ENCODE data around the gene GNAL.

The GNAL gene

GRCh38 chr18:11761553-11761952 lies 72.5 kb downstream of the GNAL start:
- Histone ChIP-seq H3K36me3 (ENCODE audit: control insufficient read depth, insufficient read depth, low read length) (no peaks in the 10 kb centered on the region; the same call in 1 of the 2 replicates), H3K27me3 (ENCODE audit: control insufficient read depth, insufficient read depth, low read length) (no peaks in the 10 kb centered on the region), H3K9ac (ENCODE audit: low read length) (no peak overlapping the region), H3K4me3 (ENCODE audit: low read depth, low read length) (no peak overlapping the region), H3K9me3 (ENCODE audit: control insufficient read depth, insufficient read depth, low read depth, low read length) (no peaks in the 10 kb centered on the region), H3K27ac (ENCODE audit: low read depth, low read length) (no peak overlapping the region), H3K4me1 (ENCODE audit: control insufficient read depth, insufficient read depth, low read length) (peaks cover 16% of the 10 kb centered on the region)

DNA sequence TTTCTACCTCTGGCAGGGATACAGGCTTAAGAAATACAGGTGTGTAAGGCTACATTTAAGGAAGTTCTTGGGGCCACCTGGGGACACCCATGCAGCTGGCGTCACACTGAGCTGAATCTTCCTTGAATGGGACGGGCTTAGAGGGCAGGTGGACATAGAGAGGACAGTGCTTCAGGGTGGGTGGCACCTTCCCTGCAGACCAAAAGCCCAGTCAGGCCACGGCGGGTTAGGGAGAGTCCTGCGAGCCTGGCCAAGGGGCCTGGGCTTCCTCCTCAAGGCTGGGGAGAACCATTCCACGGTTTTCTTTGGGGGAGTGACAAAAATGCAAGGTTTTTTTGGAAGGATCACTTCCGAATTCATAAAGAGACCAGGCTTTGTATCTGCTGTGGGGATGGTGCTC lies 73.4 kb downstream of the GNAL start:
- Histone ChIP-seq H3K4me3 (ENCODE audit: low read depth, low read length) (no peak overlapping the region), H3K36me3 (ENCODE audit: control insufficient read depth, insufficient read depth, low read length) (no peaks in the 10 kb centered on the region; the same call in 1 of the 2 replicates), H3K27me3 (ENCODE audit: control insufficient read depth, insufficient read depth, low read length) (no peaks in the 10 kb centered on the region), H3K27ac (ENCODE audit: low read depth, low read length) (no peak overlapping the region), H3K4me1 (ENCODE audit: control insufficient read depth, insufficient read depth, low read length) (peaks cover 19% of the 10 kb centered on the region), H3K9me3 (ENCODE audit: control insufficient read depth, insufficient read depth, low read depth, low read length) (no peaks in the 10 kb centered on the region), H3K9ac (ENCODE audit: low read length) (no peak overlapping the region)

DNA sequence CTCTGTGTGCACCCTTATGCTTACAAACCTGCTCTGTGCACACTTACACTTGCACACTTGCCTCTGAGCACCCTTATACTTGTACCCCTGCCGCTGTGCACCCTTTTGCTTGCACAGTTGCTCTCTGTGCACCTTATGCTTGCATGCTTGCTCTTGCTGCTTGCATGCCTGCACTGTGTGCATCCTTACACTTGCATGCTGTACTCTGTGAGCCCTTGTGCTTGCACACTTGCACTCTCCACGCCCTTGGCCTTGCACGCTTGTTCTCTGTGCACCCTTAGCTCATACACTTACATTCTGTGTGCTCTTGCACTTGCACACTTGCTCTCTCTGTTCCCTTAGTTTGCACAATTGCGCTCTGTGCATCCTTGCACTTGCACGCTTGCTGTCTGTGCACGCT lies 78.3 kb downstream of the GNAL start:
- H3K9ac ChIP-seq (ENCODE audit: low read length), result no peak overlapping the region
- peaks cover 14% of the 10 kb centered on the region for H3K4me1 ChIP-seq (ENCODE audit: control insufficient read depth, insufficient read depth, low read length)
- H3K36me3 ChIP-seq (ENCODE audit: control insufficient read depth, insufficient read depth, low read length), result no peaks in the 10 kb centered on the region
- no peaks in the 10 kb centered on the region for H3K27me3 ChIP-seq (ENCODE audit: control insufficient read depth, insufficient read depth, low read length)
- H3K27ac ChIP-seq (ENCODE audit: low read depth, low read length), result no peak overlapping the region
- H3K4me3 ChIP-seq (ENCODE audit: low read depth, low read length), result no peak overlapping the region
- H3K9me3 ChIP-seq (ENCODE audit: control insufficient read depth, insufficient read depth, low read depth, low read length), result no peaks in the 10 kb centered on the region

DNA sequence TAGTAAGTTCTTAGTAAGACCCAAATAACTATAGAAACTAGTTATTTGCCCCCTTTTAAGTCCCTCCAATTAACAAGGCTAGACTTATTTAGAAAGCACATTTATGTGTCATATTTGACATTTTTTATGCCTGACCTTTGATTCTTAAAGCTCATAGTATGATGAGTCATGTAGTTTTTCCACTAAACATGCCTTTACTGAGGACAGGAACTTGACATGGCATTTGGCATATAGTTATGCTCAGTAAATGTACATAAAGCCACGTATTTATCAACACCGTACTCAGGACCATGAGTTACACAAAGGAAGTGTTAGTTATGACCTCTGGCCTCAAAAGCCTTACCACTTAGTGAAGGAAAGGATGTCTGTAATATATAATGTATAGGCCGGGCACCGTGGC lies 78.9 kb downstream of the GNAL start:
- no peak overlapping the region for H3K4me3 ChIP-seq (ENCODE audit: low read depth, low read length)
- H3K9ac ChIP-seq (ENCODE audit: low read length), result no peak overlapping the region
- H3K27ac ChIP-seq (ENCODE audit: low read depth, low read length), result no peak overlapping the region
- no peaks in the 10 kb centered on the region for H3K9me3 ChIP-seq (ENCODE audit: control insufficient read depth, insufficient read depth, low read depth, low read length)
- no peaks in the 10 kb centered on the region for H3K27me3 ChIP-seq (ENCODE audit: control insufficient read depth, insufficient read depth, low read length)
- no peaks in the 10 kb centered on the region for H3K36me3 ChIP-seq (ENCODE audit: control insufficient read depth, insufficient read depth, low read length)
- peaks cover 14% of the 10 kb centered on the region for H3K4me1 ChIP-seq (ENCODE audit: control insufficient read depth, insufficient read depth, low read length)

DNA sequence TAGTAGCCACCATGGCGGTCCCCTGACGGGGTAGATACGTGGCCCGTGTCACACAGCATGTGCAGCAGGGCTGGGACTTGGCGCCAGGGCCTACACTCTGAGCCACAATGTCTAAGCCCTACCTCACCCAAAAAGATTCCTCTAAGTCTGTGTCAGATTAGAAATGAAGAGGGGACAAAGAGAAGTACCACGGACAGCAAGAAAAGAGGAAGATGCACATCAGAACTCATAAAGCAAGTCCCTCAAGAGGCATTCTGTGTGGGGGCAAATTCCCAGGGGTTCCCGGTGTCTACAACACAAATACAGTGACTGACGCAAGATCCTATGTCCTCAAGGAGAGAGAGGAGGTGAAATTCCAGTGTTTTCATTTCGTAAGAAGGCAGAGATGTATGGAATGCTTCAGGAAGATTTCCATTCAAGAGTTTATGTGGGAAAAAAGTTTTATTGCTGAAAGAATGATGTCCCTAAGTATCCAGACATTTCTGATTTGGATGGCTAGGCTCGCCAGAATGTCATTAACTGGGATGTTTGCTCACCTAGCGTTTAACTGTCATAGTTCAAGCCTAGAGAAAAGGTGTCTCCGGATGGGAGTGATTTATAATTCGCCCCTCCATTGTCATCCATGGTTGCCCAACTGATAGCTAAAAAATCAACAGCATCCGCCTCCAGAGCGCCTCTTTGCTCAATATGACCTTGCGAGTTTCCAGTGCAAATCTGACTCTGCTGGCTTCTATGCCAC lies 86.5 kb downstream of the GNAL start:
- H3K4me1 ChIP-seq (ENCODE audit: control insufficient read depth, insufficient read depth, low read length), result no peaks in the 10 kb centered on the region
- no peak overlapping the region for H3K4me3 ChIP-seq (ENCODE audit: low read depth, low read length)
- H3K36me3 ChIP-seq (ENCODE audit: control insufficient read depth, insufficient read depth, low read length), result no peaks in the 10 kb centered on the region
- H3K9ac ChIP-seq (ENCODE audit: low read length), result no peak overlapping the region
- no peaks in the 10 kb centered on the region for H3K9me3 ChIP-seq (ENCODE audit: control insufficient read depth, insufficient read depth, low read depth, low read length)
- H3K27ac ChIP-seq (ENCODE audit: low read depth, low read length), result no peak overlapping the region
- H3K27me3 ChIP-seq (ENCODE audit: control insufficient read depth, insufficient read depth, low read length), result no peaks in the 10 kb centered on the region

DNA sequence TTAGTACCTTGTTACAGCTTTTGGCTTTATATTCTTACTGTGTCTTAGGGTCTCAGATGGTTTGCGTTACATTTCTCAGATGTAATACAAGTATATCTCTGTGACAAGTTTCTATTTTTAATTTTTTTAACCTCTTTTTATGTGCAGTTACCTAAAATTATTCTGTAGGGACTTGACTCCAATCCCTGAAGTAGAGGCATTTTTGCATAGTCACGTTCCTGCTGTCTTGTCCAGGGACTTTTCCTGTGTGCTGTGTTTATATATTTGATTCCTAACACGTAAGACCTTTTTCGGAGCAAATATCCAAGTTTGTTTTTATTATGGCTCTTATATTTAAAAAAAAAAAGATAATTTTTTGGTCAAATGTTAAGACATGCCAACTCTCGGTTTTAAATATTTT lies 91.0 kb downstream of the GNAL start:
- H3K9ac ChIP-seq (ENCODE audit: low read length), result no peak overlapping the region
- no peaks in the 10 kb centered on the region for H3K27me3 ChIP-seq (ENCODE audit: control insufficient read depth, insufficient read depth, low read length)
- peaks cover 14% of the 10 kb centered on the region for H3K4me1 ChIP-seq (ENCODE audit: control insufficient read depth, insufficient read depth, low read length)
- no peak overlapping the region for H3K4me3 ChIP-seq (ENCODE audit: low read depth, low read length)
- H3K36me3 ChIP-seq (ENCODE audit: control insufficient read depth, insufficient read depth, low read length), result no peaks in the 10 kb centered on the region
- no peaks in the 10 kb centered on the region for H3K9me3 ChIP-seq (ENCODE audit: control insufficient read depth, insufficient read depth, low read depth, low read length)
- no peak overlapping the region for H3K27ac ChIP-seq (ENCODE audit: low read depth, low read length)

GRCh38 chr18:11783716-11784331 lies 94.8 kb downstream of the GNAL start:
- Histone ChIP-seq H3K4me3 (ENCODE audit: low read depth, low read length) (no peak overlapping the region), H3K9me3 (ENCODE audit: control insufficient read depth, insufficient read depth, low read depth, low read length) (no peaks in the 10 kb centered on the region), H3K9ac (ENCODE audit: low read length) (no peak overlapping the region), H3K36me3 (ENCODE audit: control insufficient read depth, insufficient read depth, low read length) (no peaks in the 10 kb centered on the region), H3K4me1 (ENCODE audit: control insufficient read depth, insufficient read depth, low read length) (peaks cover 33% of the 10 kb centered on the region), H3K27me3 (ENCODE audit: control insufficient read depth, insufficient read depth, low read length) (no peaks in the 10 kb centered on the region), H3K27ac (ENCODE audit: low read depth, low read length) (no peak overlapping the region)

DNA sequence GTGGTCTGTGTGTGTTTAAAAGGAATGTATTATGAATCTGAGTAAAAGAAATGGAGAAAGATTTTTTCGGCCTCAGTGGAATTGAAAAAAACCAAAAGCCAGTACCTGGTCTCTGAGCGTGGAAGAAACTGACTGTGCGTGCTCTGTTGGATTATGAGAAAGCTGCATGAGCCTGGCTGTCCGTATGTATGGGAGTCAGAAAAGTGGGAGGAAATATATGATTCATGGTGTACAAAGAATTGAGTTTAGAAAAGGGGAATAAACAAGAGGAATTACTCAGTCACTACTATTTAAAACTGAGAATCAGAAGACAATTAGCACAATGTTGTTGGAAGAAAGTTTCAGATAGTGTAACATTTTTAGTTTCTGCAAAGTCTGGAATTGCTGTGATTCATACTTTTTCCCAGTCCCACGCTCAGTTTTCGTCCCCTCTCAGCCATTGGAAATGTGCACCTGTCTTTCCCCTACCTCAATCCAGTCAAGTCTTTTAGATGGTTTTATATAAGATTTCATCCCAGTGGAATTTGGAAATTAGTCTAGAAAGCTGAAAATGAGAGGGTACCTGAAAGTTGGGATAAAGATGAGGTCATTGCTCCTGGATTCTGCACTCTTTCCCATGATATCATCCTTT lies 95.7 kb downstream of the GNAL start:
- no peaks in the 10 kb centered on the region for H3K36me3 ChIP-seq (ENCODE audit: control insufficient read depth, insufficient read depth, low read length)

DNA sequence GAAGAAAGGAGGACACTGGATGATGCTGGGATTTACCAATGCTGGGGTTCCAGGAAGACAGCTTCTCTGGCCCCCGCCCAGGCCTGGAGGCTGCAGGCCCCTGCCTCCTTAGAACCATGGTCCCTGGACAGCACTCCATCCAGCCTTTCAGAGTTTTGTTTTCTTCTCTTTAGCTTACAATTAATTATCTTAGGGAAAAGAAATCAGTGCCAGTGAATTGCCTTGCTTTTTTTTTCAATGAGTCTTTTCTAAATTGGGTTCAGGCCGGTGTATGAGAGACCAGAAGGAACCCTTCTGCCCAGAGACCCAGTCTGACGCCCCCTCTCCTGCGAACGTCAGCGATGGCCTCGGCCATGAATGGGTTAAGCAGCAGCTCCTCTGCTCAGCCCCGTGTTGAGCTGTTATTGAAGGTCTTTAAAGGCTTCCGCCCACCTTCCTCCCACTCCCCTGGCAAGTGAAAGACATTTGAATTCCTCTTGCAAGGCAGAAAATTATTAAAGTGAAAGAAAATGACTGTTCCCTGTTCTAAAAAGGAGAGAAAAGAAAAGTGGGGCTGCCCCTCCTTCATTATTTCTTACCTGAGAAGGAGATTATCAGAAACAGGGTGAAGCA lies 96.5 kb downstream of the GNAL start:
- Histone ChIP-seq H3K36me3 (ENCODE audit: control insufficient read depth, insufficient read depth, low read length) (no peaks in the 10 kb centered on the region), H3K4me3 (ENCODE audit: low read depth, low read length) (no peak overlapping the region), H3K9ac (ENCODE audit: low read length) (no peak overlapping the region)

More for the DNA sequence above, 95.7 kb downstream of the GNAL start:
- Histone ChIP-seq H3K27me3 (ENCODE audit: control insufficient read depth, insufficient read depth, low read length) (no peaks in the 10 kb centered on the region), H3K4me1 (ENCODE audit: control insufficient read depth, insufficient read depth, low read length) (peaks cover 42% of the 10 kb centered on the region), H3K9me3 (ENCODE audit: control insufficient read depth, insufficient read depth, low read depth, low read length) (no peaks in the 10 kb centered on the region), H3K4me3 (ENCODE audit: low read depth, low read length) (no peak overlapping the region), H3K9ac (ENCODE audit: low read length) (no peak overlapping the region), H3K27ac (ENCODE audit: low read depth, low read length) (no peak overlapping the region)

GRCh38 chr18:11789716-11790510 lies 100.8 kb downstream of the GNAL start:
- Histone ChIP-seq H3K9me3 (ENCODE audit: control insufficient read depth, insufficient read depth, low read depth, low read length) (no peaks in the 10 kb centered on the region), H3K36me3 (ENCODE audit: control insufficient read depth, insufficient read depth, low read length) (no peaks in the 10 kb centered on the region), H3K27me3 (ENCODE audit: control insufficient read depth, insufficient read depth, low read length) (no peaks in the 10 kb centered on the region), H3K9ac (ENCODE audit: low read length) (no peak overlapping the region), H3K4me1 (ENCODE audit: control insufficient read depth, insufficient read depth, low read length) (peaks cover 45% of the 10 kb centered on the region), H3K4me3 (ENCODE audit: low read depth, low read length) (no peak overlapping the region), H3K27ac (ENCODE audit: low read depth, low read length) (no peak overlapping the region)

More for the DNA sequence above, 96.5 kb downstream of the GNAL start:
- peaks cover 49% of the 10 kb centered on the region for H3K4me1 ChIP-seq (ENCODE audit: control insufficient read depth, insufficient read depth, low read length)
- no peaks in the 10 kb centered on the region for H3K27me3 ChIP-seq (ENCODE audit: control insufficient read depth, insufficient read depth, low read length)
- no peaks in the 10 kb centered on the region for H3K9me3 ChIP-seq (ENCODE audit: control insufficient read depth, insufficient read depth, low read depth, low read length)
- 0 out of 2 replicates have a peak overlapping the region, but pooled peaks have one; percentile 0 for H3K27ac ChIP-seq (ENCODE audit: low read depth, low read length)
